Measurements from ENCODE around the gene CPHXL. TPM values are rescaled to one million over a fixed set of nuclear protein-coding genes. Genes with fewer than 3 reads are reported as not detected.

Gene CPHXL
- polyA plus RNA-seq, 1 donor from 2014 or later, result not detected

DNA sequence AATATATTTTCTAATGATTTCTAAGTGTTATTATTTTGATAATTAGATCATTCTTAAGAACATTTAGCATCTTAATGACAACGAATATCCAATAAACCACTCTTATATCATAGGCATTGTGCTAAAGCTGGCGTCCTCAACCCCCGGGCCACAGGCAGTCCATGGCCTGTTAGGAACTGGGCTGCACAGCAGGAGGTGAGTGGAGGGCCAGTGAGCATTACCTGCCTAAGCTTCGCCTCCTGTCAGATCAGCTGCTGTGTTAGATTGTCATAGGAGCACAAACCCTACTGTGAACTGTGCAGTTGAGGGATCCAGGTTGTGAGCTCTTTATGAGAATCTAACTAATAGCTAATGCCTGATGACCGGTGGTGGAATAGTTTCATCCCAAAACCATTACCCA lies 28.7 kb downstream of the CPHXL start:
- Histone ChIP-seq H4K20me1 (ENCODE audit: insufficient read depth) (no peaks in the 10 kb centered on the region), H3K9me3 (ENCODE audit: low read length) (no peaks in the 10 kb centered on the region), H3F3A (ENCODE audit: insufficient read depth, low read length, poor library complexity, severe bottlenecking) (no peaks in the 10 kb centered on the region), H3K4me3 (ENCODE audit: low read length) (no peak overlapping the region), H3K9ac (ENCODE audit: low read length) (no peak overlapping the region), H3K4me2 (ENCODE audit: low read length) (no peak overlapping the region), H3K27ac (ENCODE audit: low read length) (no peak overlapping the region), H2AFZ (ENCODE audit: low read depth, low read length) (no peak overlapping the region), H3K79me2 (replicated peaks; ENCODE audit: insufficient read depth, low read length) (no peaks in the 10 kb centered on the region), H3K27me3 (ENCODE audit: insufficient read depth, low read depth, low read length) (no peaks in the 10 kb centered on the region), H3K9me2 (ENCODE audit: insufficient read depth, low read length) (no peaks in the 10 kb centered on the region), H3K36me3 (ENCODE audit: insufficient read depth, low read length) (no peaks in the 10 kb centered on the region)
- TF ChIP-seq SMC3 (conservative IDR thresholded peaks at IDR 0.05; ENCODE audit: poor library complexity) (no peak), TAF1 (IDR thresholded peaks at IDR 0.05; ENCODE audit: low read depth) (no peak)

DNA sequence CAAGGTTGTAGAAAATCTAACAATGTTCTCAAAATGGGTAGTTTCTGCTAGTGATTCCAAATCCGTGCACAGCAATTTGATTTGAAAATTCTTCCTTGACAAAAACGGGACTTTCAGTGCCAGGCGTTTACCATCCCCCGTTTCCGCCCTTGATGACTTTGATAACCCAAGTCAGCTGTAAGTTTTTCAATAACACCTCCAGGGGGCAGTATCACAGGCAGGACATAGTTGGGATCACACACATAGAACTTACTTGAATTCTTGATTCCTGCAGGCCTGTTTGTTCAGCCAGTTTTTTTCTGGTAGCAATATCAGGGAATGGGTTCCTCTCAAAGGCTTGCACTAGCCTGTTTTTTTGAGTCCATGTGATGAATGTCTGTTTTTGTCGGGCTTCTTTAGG lies 30.6 kb downstream of the CPHXL start:
- no peaks in the 10 kb centered on the region for H3K9me2 ChIP-seq (ENCODE audit: insufficient read depth, low read length)
- no peak overlapping the region for H3K4me3 ChIP-seq (ENCODE audit: low read length)
- no peaks in the 10 kb centered on the region for H3K27me3 ChIP-seq (ENCODE audit: insufficient read depth, low read depth, low read length)
- no peak overlapping the region for H3K27ac ChIP-seq (ENCODE audit: low read length)
- no peaks in the 10 kb centered on the region for H3F3A ChIP-seq (ENCODE audit: insufficient read depth, low read length, poor library complexity, severe bottlenecking)
- H3K9ac ChIP-seq (ENCODE audit: low read length), result no peak overlapping the region
- no peaks in the 10 kb centered on the region for H3K79me2 ChIP-seq (replicated peaks; ENCODE audit: insufficient read depth, low read length)
- H3K9me3 ChIP-seq (ENCODE audit: low read length), result no peaks in the 10 kb centered on the region
- no peak for TF ChIP-seq EZH2 (IDR thresholded peaks at IDR 0.05; ENCODE audit: borderline replicate concordance, insufficient read depth, low read length, poor library complexity, severe bottlenecking)
- H3K4me2 ChIP-seq (ENCODE audit: low read length), result no peak overlapping the region
- no peaks in the 10 kb centered on the region for H3K36me3 ChIP-seq (ENCODE audit: insufficient read depth, low read length)
- no peak overlapping the region for H2AFZ ChIP-seq (ENCODE audit: low read depth, low read length)
- H4K20me1 ChIP-seq (ENCODE audit: insufficient read depth), result no peaks in the 10 kb centered on the region

DNA sequence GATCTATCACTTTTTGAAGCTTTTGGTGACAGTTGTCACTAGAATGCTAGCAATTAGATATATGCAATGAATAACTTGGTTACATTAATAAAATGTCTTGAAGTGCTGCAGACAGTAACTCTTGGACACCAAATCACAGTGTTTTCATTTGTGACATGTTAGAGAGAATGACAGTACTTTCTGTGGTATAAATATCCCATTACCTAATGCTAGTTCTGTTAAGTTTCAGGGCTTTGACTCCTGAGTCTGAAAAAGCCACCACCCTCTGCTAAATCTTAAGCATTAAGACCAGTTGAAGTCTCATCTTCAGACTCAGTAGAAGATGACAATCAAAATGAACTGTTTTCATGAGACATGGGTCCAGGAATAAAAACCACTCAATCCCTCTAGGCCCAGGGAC lies 38.9 kb downstream of the CPHXL start:
- H3K4me3 ChIP-seq (ENCODE audit: low read length), result no peak overlapping the region
- TF ChIP-seq EP300 (conservative IDR thresholded peaks at IDR 0.05; ENCODE audit: poor library complexity, severe bottlenecking), result no peak
- no peak for TF ChIP-seq SMC3 (conservative IDR thresholded peaks at IDR 0.05; ENCODE audit: poor library complexity)
- TF ChIP-seq EZH2 (IDR thresholded peaks at IDR 0.05; ENCODE audit: borderline replicate concordance, insufficient read depth, low read length, poor library complexity, severe bottlenecking), result no peak
- TF ChIP-seq, protein P1, sequence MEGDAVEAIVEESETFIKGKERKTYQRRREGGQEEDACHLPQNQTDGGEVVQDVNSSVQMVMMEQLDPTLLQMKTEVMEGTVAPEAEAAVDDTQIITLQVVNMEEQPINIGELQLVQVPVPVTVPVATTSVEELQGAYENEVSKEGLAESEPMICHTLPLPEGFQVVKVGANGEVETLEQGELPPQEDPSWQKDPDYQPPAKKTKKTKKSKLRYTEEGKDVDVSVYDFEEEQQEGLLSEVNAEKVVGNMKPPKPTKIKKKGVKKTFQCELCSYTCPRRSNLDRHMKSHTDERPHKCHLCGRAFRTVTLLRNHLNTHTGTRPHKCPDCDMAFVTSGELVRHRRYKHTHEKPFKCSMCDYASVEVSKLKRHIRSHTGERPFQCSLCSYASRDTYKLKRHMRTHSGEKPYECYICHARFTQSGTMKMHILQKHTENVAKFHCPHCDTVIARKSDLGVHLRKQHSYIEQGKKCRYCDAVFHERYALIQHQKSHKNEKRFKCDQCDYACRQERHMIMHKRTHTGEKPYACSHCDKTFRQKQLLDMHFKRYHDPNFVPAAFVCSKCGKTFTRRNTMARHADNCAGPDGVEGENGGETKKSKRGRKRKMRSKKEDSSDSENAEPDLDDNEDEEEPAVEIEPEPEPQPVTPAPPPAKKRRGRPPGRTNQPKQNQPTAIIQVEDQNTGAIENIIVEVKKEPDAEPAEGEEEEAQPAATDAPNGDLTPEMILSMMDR (IDR thresholded peaks at IDR 0.05; ENCODE audit: poor library complexity, severe bottlenecking), result no peak
- no peak for TF ChIP-seq POLR2AphosphoS5 (IDR thresholded peaks at IDR 0.05)

DNA sequence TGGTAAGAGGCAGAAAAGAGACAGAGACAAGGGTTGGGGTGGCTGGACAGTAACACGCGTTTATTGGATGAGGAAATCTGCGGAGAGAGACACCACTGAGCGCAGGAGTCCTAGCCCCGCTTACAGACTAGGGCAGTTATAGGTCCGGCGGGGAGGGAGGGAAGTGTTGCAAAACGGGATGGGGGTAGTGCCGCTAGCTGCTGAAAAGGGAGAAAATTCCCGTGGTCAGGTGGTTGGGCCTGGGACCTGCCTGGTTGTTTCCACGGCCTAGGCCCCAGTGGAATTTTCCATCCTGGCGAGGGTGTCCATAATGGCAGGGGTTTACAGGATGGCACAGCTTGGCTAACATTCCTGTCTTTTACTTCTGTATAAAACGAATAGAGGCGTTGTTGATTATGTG lies 44.0 kb downstream of the CPHXL start:
- Histone ChIP-seq H3F3A (ENCODE audit: insufficient read depth, low read length, poor library complexity, severe bottlenecking) (no peaks in the 10 kb centered on the region), H3K9me3 (ENCODE audit: low read length) (no peaks in the 10 kb centered on the region), H3K4me2 (ENCODE audit: low read length) (no peak overlapping the region), H3K9me2 (ENCODE audit: insufficient read depth, low read length) (no peaks in the 10 kb centered on the region), H3K79me2 (replicated peaks; ENCODE audit: insufficient read depth, low read length) (no peaks in the 10 kb centered on the region), H3K36me3 (ENCODE audit: insufficient read depth, low read length) (no peaks in the 10 kb centered on the region), H3K4me3 (ENCODE audit: low read length) (no peak overlapping the region), H3K9ac (ENCODE audit: low read length) (no peak overlapping the region), H3K27ac (ENCODE audit: low read length) (no peak overlapping the region), H2AFZ (ENCODE audit: low read depth, low read length) (no peak overlapping the region), H3K27me3 (ENCODE audit: insufficient read depth, low read depth, low read length) (no peaks in the 10 kb centered on the region), H4K20me1 (ENCODE audit: insufficient read depth) (no peaks in the 10 kb centered on the region)
- TF ChIP-seq RAD21 (conservative IDR thresholded peaks at IDR 0.05), result no peak
- TF ChIP-seq, protein P1 (IDR thresholded peaks at IDR 0.05; ENCODE audit: poor library complexity, severe bottlenecking), result no peak
- TF ChIP-seq, protein P2, sequence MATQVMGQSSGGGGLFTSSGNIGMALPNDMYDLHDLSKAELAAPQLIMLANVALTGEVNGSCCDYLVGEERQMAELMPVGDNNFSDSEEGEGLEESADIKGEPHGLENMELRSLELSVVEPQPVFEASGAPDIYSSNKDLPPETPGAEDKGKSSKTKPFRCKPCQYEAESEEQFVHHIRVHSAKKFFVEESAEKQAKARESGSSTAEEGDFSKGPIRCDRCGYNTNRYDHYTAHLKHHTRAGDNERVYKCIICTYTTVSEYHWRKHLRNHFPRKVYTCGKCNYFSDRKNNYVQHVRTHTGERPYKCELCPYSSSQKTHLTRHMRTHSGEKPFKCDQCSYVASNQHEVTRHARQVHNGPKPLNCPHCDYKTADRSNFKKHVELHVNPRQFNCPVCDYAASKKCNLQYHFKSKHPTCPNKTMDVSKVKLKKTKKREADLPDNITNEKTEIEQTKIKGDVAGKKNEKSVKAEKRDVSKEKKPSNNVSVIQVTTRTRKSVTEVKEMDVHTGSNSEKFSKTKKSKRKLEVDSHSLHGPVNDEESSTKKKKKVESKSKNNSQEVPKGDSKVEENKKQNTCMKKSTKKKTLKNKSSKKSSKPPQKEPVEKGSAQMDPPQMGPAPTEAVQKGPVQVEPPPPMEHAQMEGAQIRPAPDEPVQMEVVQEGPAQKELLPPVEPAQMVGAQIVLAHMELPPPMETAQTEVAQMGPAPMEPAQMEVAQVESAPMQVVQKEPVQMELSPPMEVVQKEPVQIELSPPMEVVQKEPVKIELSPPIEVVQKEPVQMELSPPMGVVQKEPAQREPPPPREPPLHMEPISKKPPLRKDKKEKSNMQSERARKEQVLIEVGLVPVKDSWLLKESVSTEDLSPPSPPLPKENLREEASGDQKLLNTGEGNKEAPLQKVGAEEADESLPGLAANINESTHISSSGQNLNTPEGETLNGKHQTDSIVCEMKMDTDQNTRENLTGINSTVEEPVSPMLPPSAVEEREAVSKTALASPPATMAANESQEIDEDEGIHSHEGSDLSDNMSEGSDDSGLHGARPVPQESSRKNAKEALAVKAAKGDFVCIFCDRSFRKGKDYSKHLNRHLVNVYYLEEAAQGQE (IDR thresholded peaks at IDR 0.05; ENCODE audit: borderline replicate concordance), result no peak

More for the DNA sequence above, 38.9 kb downstream of the CPHXL start:
- H4K20me1 ChIP-seq (ENCODE audit: insufficient read depth), result no peaks in the 10 kb centered on the region
- H3K27ac ChIP-seq (ENCODE audit: low read length), result no peak overlapping the region
- H3K9me3 ChIP-seq (ENCODE audit: low read length), result no peaks in the 10 kb centered on the region
- H2AFZ ChIP-seq (ENCODE audit: low read depth, low read length), result no peak overlapping the region
- no peaks in the 10 kb centered on the region for H3K79me2 ChIP-seq (replicated peaks; ENCODE audit: insufficient read depth, low read length)
- no peaks in the 10 kb centered on the region for H3F3A ChIP-seq (ENCODE audit: insufficient read depth, low read length, poor library complexity, severe bottlenecking)
- H3K36me3 ChIP-seq (ENCODE audit: insufficient read depth, low read length), result no peaks in the 10 kb centered on the region
- no peaks in the 10 kb centered on the region for H3K27me3 ChIP-seq (ENCODE audit: insufficient read depth, low read depth, low read length)
- H3K9ac ChIP-seq (ENCODE audit: low read length), result no peak overlapping the region
- H3K4me2 ChIP-seq (ENCODE audit: low read length), result no peak overlapping the region
- no peaks in the 10 kb centered on the region for H3K9me2 ChIP-seq (ENCODE audit: insufficient read depth, low read length)

Data from neural cell (in vitro differentiated cells).